ENCODE data around the gene PERM1. TPM values are rescaled to one million over a fixed set of nuclear protein-coding genes. Genes with fewer than 3 reads are reported as not detected.

The PERM1 gene
- total and polyA plus RNA-seq, 2 of the 13 experiments (the other 11 are each of a cell fraction or from before 2014, with no cell fraction given), result 0.04 to 0.29 TPM

DNA sequence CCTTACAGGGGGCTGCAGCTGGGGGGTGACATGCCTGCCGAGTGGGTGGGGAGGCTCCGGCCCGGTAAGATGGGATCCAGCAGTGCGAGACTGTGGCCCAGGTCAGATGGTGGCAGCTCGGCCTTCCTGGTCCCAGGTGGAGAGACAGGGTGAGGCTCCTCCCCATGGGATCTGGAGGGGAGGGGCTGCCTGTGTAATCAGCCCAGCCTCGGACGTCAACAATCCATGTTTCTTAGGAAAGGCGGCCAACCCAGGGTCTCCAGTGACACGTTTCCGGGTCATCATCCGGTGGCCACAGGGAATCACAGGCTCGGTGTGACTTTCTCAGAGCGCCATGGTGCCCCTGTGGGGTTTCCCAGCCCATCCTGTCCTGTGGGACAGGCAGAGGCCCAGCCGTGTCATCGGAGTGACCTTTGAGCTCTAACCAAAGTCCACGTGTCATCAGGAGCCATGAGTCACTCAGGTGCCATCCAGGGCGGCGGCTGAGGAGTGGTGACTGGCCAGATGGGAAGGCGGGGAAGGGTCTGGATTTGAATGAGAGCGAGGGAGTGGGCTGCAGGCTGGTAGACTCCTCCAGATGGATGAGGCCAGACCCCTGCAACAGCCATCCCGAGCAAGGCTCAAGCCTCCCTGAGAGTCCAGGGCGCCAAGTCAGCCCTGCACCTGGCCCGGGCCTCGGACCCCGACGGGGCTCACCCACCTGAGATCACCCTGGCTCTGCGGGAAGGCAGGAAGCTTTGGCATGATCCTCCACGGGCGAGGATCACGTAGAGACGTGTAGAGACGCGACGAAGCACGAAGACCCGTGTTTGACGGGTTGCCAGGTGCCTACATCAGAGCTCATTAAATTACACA lies 24.6 kb upstream of the PERM1 start (continued):
- TF ChIP-seq TSC22D2 (CRISPR knock-in tag; IDR thresholded peaks at IDR 0.05; ENCODE audit: borderline replicate concordance), result 0 out of 2 replicates have a peak, but pooled peaks have one; percentile 42
- no peak for TF ChIP-seq ZNF446 (CRISPR knock-in tag; IDR thresholded peaks at IDR 0.05)
- TF ChIP-seq HOXA9 (CRISPR knock-in tag; IDR thresholded peaks at IDR 0.05; ENCODE audit: borderline replicate concordance), result no peak
- peak; percentile 93; the same call in 1 of the 2 replicates for TF ChIP-seq ZNF296 (CRISPR knock-in tag; conservative IDR thresholded peaks at IDR 0.05)
- TF ChIP-seq ZNF737 (CRISPR knock-in tag; IDR thresholded peaks at IDR 0.05; ENCODE audit: borderline replicate concordance), result peak; percentile 68; the same call in 1 of the 2 replicates
- TF ChIP-seq MLLT10 (CRISPR knock-in tag; IDR thresholded peaks at IDR 0.05), result no peak
- TF ChIP-seq POLR2A (IDR thresholded peaks at IDR 0.05; ENCODE audit: insufficient read depth in 1 of 2, low read depth in 2 of 2, low read length in 2 of 2), result peak in 1 of 2 experiments; percentile 71; a peak in 1 of 4 replicates
- no peak for TF ChIP-seq KDM5A (IDR thresholded peaks at IDR 0.05; ENCODE audit: borderline replicate concordance, low read length)
- TF ChIP-seq JUN (CRISPR knock-in tag; IDR thresholded peaks at IDR 0.05), result peak; percentile 99
- TF ChIP-seq, protein P1, sequence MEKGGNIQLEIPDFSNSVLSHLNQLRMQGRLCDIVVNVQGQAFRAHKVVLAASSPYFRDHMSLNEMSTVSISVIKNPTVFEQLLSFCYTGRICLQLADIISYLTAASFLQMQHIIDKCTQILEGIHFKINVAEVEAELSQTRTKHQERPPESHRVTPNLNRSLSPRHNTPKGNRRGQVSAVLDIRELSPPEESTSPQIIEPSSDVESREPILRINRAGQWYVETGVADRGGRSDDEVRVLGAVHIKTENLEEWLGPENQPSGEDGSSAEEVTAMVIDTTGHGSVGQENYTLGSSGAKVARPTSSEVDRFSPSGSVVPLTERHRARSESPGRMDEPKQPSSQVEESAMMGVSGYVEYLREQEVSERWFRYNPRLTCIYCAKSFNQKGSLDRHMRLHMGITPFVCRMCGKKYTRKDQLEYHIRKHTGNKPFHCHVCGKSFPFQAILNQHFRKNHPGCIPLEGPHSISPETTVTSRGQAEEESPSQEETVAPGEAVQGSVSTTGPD (CRISPR knock-in tag; IDR thresholded peaks at IDR 0.05), result no peak
- TF ChIP-seq, protein P2, sequence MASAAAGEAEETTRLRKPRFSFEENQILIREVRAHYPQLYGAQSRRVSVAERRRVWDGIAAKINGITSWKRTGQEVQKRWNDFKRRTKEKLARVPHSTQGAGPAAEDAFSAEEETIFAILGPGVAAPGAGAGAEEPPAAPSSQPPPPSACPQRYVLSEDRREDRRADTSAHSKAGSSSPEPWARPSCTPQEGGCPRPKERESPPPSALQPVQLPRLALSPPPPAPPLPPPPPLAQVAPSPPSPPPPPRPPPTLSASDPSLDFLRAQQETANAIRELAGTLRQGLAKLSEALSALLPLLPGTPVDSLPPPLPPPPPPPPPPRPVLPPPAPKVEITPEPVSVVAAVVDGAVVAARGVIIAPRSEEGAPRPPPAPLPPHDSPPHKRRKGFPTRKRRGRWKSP (CRISPR knock-in tag; IDR thresholded peaks at IDR 0.05), result peak; percentile 83
- TF ChIP-seq RORA (CRISPR knock-in tag; IDR thresholded peaks at IDR 0.05), result no peak
- TF ChIP-seq, protein P3, sequence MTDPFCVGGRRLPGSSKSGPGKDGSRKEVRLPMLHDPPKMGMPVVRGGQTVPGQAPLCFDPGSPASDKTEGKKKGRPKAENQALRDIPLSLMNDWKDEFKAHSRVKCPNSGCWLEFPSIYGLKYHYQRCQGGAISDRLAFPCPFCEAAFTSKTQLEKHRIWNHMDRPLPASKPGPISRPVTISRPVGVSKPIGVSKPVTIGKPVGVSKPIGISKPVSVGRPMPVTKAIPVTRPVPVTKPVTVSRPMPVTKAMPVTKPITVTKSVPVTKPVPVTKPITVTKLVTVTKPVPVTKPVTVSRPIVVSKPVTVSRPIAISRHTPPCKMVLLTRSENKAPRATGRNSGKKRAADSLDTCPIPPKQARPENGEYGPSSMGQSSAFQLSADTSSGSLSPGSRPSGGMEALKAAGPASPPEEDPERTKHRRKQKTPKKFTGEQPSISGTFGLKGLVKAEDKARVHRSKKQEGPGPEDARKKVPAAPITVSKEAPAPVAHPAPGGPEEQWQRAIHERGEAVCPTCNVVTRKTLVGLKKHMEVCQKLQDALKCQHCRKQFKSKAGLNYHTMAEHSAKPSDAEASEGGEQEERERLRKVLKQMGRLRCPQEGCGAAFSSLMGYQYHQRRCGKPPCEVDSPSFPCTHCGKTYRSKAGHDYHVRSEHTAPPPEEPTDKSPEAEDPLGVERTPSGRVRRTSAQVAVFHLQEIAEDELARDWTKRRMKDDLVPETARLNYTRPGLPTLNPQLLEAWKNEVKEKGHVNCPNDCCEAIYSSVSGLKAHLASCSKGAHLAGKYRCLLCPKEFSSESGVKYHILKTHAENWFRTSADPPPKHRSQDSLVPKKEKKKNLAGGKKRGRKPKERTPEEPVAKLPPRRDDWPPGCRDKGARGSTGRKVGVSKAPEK (CRISPR knock-in tag; IDR thresholded peaks at IDR 0.05; ENCODE audit: borderline replicate concordance), result no peak
- TF ChIP-seq ZNF761 (CRISPR knock-in tag; conservative IDR thresholded peaks at IDR 0.05), result peak; percentile 57; the same call in 1 of the 2 replicates
- TF ChIP-seq, protein P4, sequence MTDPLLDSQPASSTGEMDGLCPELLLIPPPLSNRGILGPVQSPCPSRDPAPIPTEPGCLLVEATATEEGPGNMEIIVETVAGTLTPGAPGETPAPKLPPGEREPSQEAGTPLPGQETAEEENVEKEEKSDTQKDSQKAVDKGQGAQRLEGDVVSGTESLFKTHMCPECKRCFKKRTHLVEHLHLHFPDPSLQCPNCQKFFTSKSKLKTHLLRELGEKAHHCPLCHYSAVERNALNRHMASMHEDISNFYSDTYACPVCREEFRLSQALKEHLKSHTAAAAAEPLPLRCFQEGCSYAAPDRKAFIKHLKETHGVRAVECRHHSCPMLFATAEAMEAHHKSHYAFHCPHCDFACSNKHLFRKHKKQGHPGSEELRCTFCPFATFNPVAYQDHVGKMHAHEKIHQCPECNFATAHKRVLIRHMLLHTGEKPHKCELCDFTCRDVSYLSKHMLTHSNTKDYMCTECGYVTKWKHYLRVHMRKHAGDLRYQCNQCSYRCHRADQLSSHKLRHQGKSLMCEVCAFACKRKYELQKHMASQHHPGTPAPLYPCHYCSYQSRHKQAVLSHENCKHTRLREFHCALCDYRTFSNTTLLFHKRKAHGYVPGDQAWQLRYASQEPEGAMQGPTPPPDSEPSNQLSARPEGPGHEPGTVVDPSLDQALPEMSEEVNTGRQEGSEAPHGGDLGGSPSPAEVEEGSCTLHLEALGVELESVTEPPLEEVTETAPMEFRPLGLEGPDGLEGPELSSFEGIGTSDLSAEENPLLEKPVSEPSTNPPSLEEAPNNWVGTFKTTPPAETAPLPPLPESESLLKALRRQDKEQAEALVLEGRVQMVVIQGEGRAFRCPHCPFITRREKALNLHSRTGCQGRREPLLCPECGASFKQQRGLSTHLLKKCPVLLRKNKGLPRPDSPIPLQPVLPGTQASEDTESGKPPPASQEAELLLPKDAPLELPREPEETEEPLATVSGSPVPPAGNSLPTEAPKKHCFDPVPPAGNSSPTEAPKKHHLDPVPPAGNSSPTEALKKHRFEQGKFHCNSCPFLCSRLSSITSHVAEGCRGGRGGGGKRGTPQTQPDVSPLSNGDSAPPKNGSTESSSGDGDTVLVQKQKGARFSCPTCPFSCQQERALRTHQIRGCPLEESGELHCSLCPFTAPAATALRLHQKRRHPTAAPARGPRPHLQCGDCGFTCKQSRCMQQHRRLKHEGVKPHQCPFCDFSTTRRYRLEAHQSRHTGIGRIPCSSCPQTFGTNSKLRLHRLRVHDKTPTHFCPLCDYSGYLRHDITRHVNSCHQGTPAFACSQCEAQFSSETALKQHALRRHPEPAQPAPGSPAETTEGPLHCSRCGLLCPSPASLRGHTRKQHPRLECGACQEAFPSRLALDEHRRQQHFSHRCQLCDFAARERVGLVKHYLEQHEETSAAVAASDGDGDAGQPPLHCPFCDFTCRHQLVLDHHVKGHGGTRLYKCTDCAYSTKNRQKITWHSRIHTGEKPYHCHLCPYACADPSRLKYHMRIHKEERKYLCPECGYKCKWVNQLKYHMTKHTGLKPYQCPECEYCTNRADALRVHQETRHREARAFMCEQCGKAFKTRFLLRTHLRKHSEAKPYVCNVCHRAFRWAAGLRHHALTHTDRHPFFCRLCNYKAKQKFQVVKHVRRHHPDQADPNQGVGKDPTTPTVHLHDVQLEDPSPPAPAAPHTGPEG (CRISPR knock-in tag; IDR thresholded peaks at IDR 0.05), result peak; percentile 75
- TF ChIP-seq SMAD3 (CRISPR knock-in tag; IDR thresholded peaks at IDR 0.05), result peak; percentile 76; the same call in 1 of the 2 replicates
- TF ChIP-seq ZFYVE20 (CRISPR knock-in tag; IDR thresholded peaks at IDR 0.05; ENCODE audit: borderline replicate concordance, low read depth), result no peak
